Activated CD8-positive, alpha-beta T cell treated with anti-CD3 and anti-CD28 coated beads, Interleukin-2, amount 10 ng/mL, durations not matched to agents 7 days and 5 days (primary cell): ENCODE results near the gene CTSL. TPM values are rescaled to one million over a fixed set of nuclear protein-coding genes. Genes with fewer than 3 reads are reported as not detected.

Experiments used
- ATAC-seq: fragments of 150-1000 bp; cut with Tn5 transposase; one replicate; pipeline ENCODE4 v1.10.0; 2021; ENCODE audit warnings: moderate library complexity
- CTCF ChIA-PET: fragments of 350-600 bp; sonication (Branson Sonifier 250); formaldehyde crosslinking; loops from one replicate; lab custom pipeline; 2021; ENCODE audit warnings: antibody characterized with exemption; lab: Charles Lee
- POLR2A ChIA-PET: fragments of 350-600 bp; sonication (Branson Sonifier 250); formaldehyde crosslinking; loops from one replicate; lab custom pipeline; 2021; ENCODE audit warnings: antibody characterized with exemption; lab: Charles Lee
- DNase-seq: peaks from one replicate; pipeline ENCODE4 v3.0.0-alpha.2; 2020
- H3K27ac Mint-ChIP-seq: one replicate; pipeline ENCODE4 v1.8.0; 2021; ENCODE audit warnings: mild to moderate bottlenecking, mixed read lengths
- H3K27me3 Mint-ChIP-seq: one replicate; pipeline ENCODE4 v1.8.0; 2021; ENCODE audit warnings: low read depth, mixed read lengths
- H3K36me3 Mint-ChIP-seq: one replicate; pipeline ENCODE4 v1.8.0; 2021; ENCODE audit warnings: low read depth, mixed read lengths
- H3K4me1 Mint-ChIP-seq: one replicate; pipeline ENCODE4 v1.8.0; 2021; ENCODE audit warnings: low read depth, mixed read lengths
- H3K4me3 Mint-ChIP-seq: one replicate; pipeline ENCODE4 v1.8.0; 2021; ENCODE audit warnings: mild to moderate bottlenecking, mixed read lengths
- H3K9me3 Mint-ChIP-seq: one replicate; pipeline ENCODE4 v1.8.0; 2022; ENCODE audit warnings: mixed read lengths; ENCODE audit not compliant: insufficient read depth
- total RNA-seq, 2 experiments: library from RNA; stranded (reverse); gene quantifications; one replicate each; pipeline ENCODE4 v1.2.3, GENCODE V29; 2021

Gene CTSL
- total RNA-seq, 2 experiments from 2014 or later = not detected

DNA sequence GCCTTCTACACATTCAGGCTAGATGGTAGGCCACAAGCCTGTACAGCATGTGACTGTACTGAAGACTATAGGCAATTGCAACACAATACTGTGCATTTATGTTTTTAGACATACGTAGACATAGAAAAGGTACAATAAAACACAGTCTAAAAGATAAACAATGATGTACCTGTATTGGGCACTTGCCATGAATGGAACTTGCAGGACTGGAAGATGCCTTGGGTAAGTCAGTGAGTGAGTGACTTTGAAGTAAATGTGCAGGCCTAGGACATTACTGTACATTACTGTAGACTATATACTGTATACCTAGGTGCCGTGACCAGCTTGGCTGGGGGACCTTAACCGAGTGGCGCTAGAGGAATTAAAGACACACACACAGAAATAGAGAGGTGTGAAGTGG, 53.1 kb downstream of the CTSL start:
- H3K27me3 Mint-ChIP-seq = no peaks in the 10 kb centered on the region
- no peak overlapping the region for H3K27ac Mint-ChIP-seq
- H3K4me1 Mint-ChIP-seq = no peaks in the 10 kb centered on the region
- no peaks in the 10 kb centered on the region for H3K9me3 Mint-ChIP-seq
- no peaks in the 10 kb centered on the region for H3K36me3 Mint-ChIP-seq
- DNase-seq (no peak), ATAC-seq (no peak)
- H3K4me3 Mint-ChIP-seq = no peak overlapping the region
- ChIA-PET CTCF (no interaction called here), POLR2A (no interaction called here)

Other genes starting within 250 kb of the CTSL start
- under 1 TPM; 0.29 to 0.47 TPM for gene DAPK1, start 228.3 kb upstream of the CTSL start, total RNA-seq
- not detected for gene SPATA31E1, start 156.8 kb downstream of the CTSL start, total RNA-seq
- not detected for gene SPATA31C1, start 191.8 kb downstream of the CTSL start, total RNA-seq
- under 1 TPM; 0.76 to 0.79 TPM for gene CDK20, start 248.4 kb downstream of the CTSL start, total RNA-seq